HG02970 (cell line): Measurements from ENCODE around the gene CCAR1.
"Not testable (repeated sequence)": the region's sequence is repeated elsewhere in the genome, so short reads cannot be mapped to it uniquely, and the experiment has no call there.

Experiments used
- ATAC-seq: cut with Tn5 transposase; IDR thresholded peaks from one replicate; pipeline ENCODE4 v1.9.1; 2021; ENCODE audit warnings: mild to moderate bottlenecking, moderate library complexity, moderate number of reproducible peaks; ENCODE audit not compliant: unreplicated experiment, low FRiP score

Gene CCAR1

GRCh38 chr10:68756246-68756645 is 35.2 kb downstream of the CCAR1 start:
- no peak for ATAC-seq

GRCh38 chr10:68756766-68757165 is 35.7 kb downstream of the CCAR1 start:
- ATAC-seq: no peak

DNA sequence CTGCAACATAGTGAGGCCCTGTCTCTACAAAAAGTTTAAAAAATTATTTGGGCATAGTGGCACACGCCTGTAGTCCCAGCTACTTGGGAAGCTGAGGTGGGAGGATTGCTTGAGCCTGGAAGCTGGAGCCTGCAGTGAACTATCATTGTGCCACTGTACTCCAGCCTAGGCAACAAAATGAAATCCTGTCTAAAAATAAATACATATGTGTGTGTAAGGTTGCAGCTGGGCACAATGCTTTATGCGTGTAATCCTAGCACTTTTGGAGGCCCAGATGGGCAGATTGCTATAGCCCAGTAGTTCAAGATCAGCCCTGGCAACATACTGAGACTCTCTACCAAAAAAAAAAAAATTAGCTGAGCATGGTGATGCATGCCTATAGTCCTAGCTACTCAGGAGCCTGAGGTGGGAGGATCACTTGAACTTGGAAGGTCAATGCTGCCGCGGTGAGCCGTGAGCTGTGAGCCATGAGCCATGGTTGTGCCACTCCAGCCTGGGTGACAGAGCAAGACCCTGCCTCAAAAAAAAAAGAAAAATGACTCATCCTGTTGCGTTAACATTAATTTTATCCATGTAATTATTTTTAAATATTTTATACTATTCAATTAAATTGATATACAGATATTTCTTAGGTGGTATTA is 38.3 kb downstream of the CCAR1 start:
- ATAC-seq: no peak

- no peak for ATAC-seq
Measured at GRCh38 chr10:68759967-68760366, 38.9 kb downstream of the CCAR1 start.

DNA sequence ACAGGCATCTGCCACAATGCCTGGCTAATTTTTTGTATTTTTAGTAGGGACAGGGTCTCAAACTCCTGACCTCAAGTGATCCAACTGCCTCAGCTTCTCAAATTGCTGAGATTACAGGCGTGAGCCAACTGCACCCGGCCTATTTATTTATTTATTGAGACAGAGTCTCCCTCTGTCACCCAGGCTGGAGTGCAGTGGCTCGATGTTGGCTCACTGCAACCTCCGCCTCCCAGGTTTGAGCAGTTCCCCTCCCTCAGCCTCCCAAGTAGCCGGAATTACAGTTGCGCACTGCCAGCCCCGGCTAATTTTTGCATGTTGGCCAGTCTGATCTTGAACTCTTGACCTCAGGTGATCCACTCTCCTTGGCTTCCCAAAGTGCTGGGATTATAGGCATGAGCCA is 46.4 kb downstream of the CCAR1 start:
- not testable (repeated sequence) for ATAC-seq

DNA sequence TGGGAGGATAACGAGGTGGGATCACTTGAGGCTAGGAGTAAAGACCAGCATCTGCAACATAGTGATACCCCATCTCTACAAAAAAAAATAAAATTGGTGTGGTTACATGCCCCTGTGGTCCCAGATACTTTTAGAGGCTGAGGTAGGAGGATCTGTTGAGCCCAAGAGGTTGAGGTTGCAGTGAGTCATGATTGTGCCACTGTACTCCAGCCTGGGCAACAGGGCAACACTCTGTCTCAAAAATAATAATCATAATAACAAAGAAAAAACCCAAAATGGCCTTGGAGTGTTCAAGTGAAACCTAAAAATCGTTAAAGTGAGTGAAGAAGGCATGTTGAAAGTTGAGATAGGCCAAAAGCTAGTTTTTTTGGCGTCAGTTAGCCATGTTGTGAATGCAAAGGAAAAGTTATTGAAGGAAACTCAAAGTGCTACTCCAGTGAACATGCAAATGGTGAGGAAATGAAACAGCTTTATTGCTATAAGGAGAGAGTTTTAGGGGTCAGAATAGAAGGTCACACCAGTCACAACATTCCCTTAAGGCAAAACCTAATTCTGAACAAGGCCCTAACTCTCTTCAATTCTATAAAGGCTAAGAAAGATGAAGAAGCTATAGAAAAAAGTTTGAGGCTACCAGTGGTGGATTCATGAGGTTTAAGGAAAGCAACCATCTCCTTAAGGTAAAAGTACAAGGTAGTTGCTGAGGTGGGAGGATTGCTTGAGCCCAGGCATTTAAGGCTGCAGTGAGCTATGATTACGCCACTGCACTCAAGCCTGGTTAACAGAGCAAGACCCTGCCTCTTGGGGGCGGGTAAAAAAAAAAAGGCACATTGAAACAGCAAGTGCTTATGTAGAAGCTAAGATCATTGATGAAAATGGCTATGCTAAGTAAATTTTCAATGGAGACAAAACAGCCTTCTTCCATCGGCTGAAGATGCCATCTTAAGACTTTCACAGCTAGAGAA is 60.9 kb downstream of the CCAR1 start:
- ATAC-seq: no peak

DNA sequence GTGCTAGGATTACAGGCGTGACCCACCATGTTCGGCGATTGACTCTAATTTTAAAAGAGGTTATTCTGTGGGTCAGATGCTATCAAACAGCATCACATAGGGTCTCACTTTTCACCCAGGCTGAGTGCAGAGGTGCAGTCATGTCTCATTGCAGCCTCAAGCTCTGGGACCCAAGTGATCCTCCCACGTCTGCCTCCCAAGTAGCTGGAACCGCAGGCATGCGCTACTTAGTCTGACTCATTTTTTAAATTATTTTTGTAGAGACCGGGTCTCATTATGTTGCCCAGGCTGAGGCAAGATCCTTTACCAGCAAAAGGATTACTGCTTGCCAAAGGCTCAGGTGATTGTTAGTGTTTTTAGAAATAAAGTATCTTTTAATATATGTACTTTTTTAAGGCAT is 63.4 kb downstream of the CCAR1 start:
- ATAC-seq: no peak

DNA sequence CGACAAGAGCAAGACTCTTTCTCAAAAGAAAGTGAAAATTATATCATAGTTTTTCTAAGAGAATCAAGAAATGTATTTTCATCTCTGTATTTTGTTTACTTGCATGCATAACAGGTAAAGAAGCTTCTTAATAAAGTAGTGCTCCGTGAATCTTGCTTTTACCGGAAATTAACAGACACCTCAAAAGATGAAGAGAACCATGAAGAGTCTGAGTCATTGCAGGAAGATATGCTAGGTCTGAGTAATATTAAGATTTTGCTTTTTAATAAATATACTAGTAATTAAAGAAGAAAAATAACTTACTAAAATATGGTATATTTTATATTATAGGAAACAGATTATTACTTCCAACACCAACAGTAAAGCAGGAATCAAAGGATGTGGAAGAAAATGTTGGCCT is 66.8 kb downstream of the CCAR1 start:
- no peak for ATAC-seq

GRCh38 chr10:68790476-68790875 is 69.4 kb downstream of the CCAR1 start:
- ATAC-seq: no peak

- no peak for ATAC-seq
Measured at GRCh38 chr10:68792115-68792514, 71.1 kb downstream of the CCAR1 start.

GRCh38 chr10:68795886-68796532 is 75.0 kb downstream of the CCAR1 start:
- no peak for ATAC-seq

GRCh38 chr10:68796605-68797004 is 75.6 kb downstream of the CCAR1 start:
- no peak for ATAC-seq

- ATAC-seq: no peak
Measured at GRCh38 chr10:68800211-68800610, 79.2 kb downstream of the CCAR1 start.

DNA sequence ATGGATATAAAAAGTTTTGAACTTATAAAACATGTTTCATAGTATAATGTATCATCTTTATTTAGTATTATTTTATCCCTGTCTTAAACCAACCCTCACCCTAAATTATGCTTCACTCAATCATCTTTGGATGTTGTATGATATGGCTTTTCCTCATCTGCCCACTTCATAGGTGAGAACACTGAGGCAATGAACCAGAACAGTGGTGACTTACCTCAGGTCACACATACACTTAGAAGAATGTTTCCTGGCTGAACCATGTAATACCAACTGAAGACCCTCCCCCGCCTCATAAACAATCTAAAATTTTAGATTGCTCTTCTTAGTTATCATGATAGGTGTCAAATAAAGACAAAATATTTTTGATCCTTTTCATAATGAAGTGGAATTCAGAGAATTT is 83.7 kb downstream of the CCAR1 start:
- no peak for ATAC-seq

DNA sequence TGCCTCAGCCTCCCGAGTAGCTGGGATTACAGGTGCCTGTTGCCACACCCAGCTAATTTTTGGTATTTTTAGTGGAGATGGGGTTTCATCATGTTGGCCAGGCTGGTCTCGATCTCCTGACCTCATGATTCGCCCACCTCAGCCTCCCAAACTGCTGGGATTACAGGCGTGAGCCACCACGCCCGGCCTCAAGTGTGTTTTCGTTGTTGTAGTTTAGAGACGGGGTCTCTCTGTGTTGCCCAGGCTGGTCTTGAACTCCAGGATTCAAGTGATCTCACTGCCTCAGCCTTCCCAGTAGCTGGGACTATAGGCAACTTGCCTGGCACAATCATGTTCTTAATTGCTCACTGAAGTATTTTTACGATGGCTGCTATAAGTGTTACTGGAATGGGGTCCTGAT is 89.8 kb downstream of the CCAR1 start:
- ATAC-seq: not testable (repeated sequence)

- ATAC-seq: no peak
Measured at GRCh38 chr10:68811314-68812009, 90.4 kb downstream of the CCAR1 start.

- no peak for ATAC-seq
Measured at GRCh38 chr10:68812420-68812819, 91.4 kb downstream of the CCAR1 start.

DNA sequence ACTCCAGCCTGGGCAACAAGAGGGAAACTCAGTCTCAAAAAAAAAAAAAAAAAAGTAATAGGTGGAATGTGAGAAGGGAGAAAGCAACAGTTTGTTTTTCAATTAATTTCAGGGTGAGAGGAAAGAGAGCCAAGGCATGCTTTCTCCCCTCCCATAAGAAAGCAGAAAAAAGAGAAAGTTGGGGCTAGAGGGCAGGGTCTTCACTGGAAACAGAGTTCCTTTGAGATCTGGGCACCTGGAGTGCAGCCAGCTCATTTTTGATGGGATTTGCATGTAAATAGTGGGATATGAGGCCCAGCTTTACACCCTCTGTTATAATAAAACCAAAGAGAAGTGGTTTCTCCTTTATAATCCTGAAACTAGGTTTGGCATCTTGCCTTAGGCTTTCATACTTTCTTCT is 92.5 kb downstream of the CCAR1 start:
- no peak for ATAC-seq

DNA sequence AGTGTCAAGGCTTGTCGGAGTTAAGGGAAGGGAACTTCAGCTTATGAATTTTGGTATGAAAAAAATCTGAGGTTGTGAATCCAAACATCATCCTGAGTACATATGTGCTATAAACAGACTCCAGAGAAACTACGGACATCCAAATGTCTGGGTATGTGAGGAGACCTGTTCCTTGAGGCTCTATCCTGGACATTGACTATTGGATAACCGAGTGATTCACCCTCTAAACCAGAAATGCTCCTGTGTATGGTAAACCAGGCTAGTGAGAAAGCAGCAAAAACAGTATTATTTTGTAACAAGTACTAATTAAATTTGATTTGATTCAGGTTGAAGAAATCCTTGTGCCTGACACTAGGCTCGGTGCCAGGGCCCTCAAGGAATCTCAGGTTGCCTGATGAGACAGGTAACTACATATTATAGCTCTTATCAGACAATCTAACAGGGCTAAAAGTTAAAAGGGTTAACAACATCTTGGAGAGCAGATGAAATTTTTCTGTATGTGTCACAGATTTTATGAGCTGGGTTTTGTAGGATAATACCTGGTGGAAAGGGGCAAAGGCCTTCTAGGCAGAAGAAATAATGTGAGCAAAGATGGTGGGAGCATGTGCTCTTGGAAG is 95.9 kb downstream of the CCAR1 start:
- no peak for ATAC-seq

DNA sequence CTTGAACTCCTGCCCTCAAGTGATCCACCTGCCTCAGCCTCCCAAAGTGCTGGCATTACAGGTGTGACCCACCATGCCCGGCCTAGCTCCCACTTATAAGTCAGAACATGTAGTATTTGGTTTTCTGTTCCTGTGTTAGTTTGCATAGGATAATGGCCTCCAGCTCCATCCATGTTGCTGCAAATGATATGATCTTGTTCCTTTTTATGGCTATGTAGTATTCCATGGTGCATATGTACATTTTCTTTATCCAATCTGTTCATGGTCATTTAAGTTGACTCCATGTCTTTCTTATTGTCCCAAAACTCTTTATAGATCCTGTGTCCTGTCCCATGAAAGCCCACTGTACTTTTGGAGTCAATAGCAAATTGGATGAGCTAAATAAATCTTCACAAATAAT is 99.3 kb downstream of the CCAR1 start:
- not testable (repeated sequence) for ATAC-seq
